GM18858 (cell line): ENCODE measurements around the gene FBXO46.
"Not testable (repeated sequence)": the region's sequence is repeated elsewhere in the genome, so short reads cannot be mapped to it uniquely, and the experiment has no call there.

Source experiments
- ATAC-seq: cut with Tn5 transposase; IDR thresholded peaks from one replicate; pipeline ENCODE4 v1.9.1; 2021; ENCODE audit not compliant: unreplicated experiment

FBXO46 gene

GRCh38 chr19:45733160-45733810, 2.6 kb upstream of the FBXO46 start, which contains the start of gene MEIOSIN:
MEIOSIN (plus strand) TSS chr19:45733439; CDS start chr19:45735377, 1,938 bp downstream.
- ATAC-seq = no peak

- no peak for ATAC-seq
These were observed 851 bp downstream of the FBXO46 start for GRCh38 chr19:45729800-45730290.

- not testable (repeated sequence) for ATAC-seq
These were observed 2.0 kb downstream of the FBXO46 start for GRCh38 chr19:45728683-45729082.

GRCh38 chr19:45720065-45720464, 10.6 kb downstream of the FBXO46 start:
- not testable (repeated sequence) for ATAC-seq

- ATAC-seq = no peak
These were observed 12.6 kb downstream of the FBXO46 start for GRCh38 chr19:45717983-45718650.

- ATAC-seq = peak; percentile 79
These were observed 13.3 kb downstream of the FBXO46 start for GRCh38 chr19:45717131-45717982.

GRCh38 chr19:45716359-45717130, 14.2 kb downstream of the FBXO46 start:
- ATAC-seq = no peak

GRCh38 chr19:45715139-45715538, 15.6 kb downstream of the FBXO46 start:
- ATAC-seq = no peak

GRCh38 chr19:45713141-45713540, 17.6 kb downstream of the FBXO46 start:
- no peak for ATAC-seq

GRCh38 chr19:45712699-45713067, 18.0 kb downstream of the FBXO46 start:
- ATAC-seq = no peak

GRCh38 chr19:45711851-45712698, 18.6 kb downstream of the FBXO46 start:
- no peak for ATAC-seq

- no peak for ATAC-seq
These were observed 20.2 kb downstream of the FBXO46 start for GRCh38 chr19:45710356-45711130.

GRCh38 chr19:45705710-45706415, 24.8 kb downstream of the FBXO46 start:
- ATAC-seq = no peak

- ATAC-seq = no peak
These were observed 25.6 kb downstream of the FBXO46 start for GRCh38 chr19:45705115-45705514.

GRCh38 chr19:45701676-45702075, 29.0 kb downstream of the FBXO46 start:
- ATAC-seq = no peak

GRCh38 chr19:45693106-45693788, 37.4 kb downstream of the FBXO46 start:
- no peak for ATAC-seq

- peak; percentile 74 for ATAC-seq
These were observed 38.2 kb downstream of the FBXO46 start, which contains the start of gene QPCTL for GRCh38 chr19:45692187-45693105. QPCTL (plus strand) TSS chr19:45692666; CDS start chr19:45692704, 38 bp downstream.
